ENCODE data around the gene SPATA12. TPM values are rescaled to one million over a fixed set of nuclear protein-coding genes. Genes with fewer than 3 reads are reported as not detected.
"Not testable (repeated sequence)": the region's sequence is repeated elsewhere in the genome, so short reads cannot be mapped to it uniquely, and the experiment has no call there.

SPATA12 gene
- total RNA-seq, 1 donor from 2014 or later, result 0.14 TPM

GRCh38 chr3:57079474-57079831 lies 19.0 kb downstream of the SPATA12 start:
- Mint-ChIP-seq H3K4me1 (ENCODE audit: low read depth) (peaks cover 13% of the 10 kb centered on the region), H3K4me3 (ENCODE audit: low read depth) (peak overlapping the region; percentile 68), H3K27ac (no peak overlapping the region), H3K27me3 (peaks cover 36% of the 10 kb centered on the region), H3K36me3 (ENCODE audit: insufficient read depth) (peaks cover 2% of the 10 kb centered on the region), H3K9me3 (ENCODE audit: low read depth) (no peaks in the 10 kb centered on the region)
- TF ChIP-seq CTCF (IDR thresholded peaks at IDR 0.05; ENCODE audit: unreplicated experiment), result no peak
- no peak for DNase-seq (ENCODE audit: low spot score, unreplicated experiment)

GRCh38 chr3:57080171-57080570 lies 19.7 kb downstream of the SPATA12 start:
- Mint-ChIP-seq H3K36me3 (ENCODE audit: insufficient read depth) (no peaks in the 10 kb centered on the region), H3K27ac (peak overlapping the region; percentile 63), H3K27me3 (peaks cover 41% of the 10 kb centered on the region), H3K9me3 (ENCODE audit: low read depth) (no peaks in the 10 kb centered on the region), H3K4me1 (ENCODE audit: low read depth) (peaks cover 13% of the 10 kb centered on the region), H3K4me3 (ENCODE audit: low read depth) (peak overlapping the region; percentile 68)
- DNase-seq (ENCODE audit: low spot score, unreplicated experiment), result no peak
- no peak for TF ChIP-seq CTCF (IDR thresholded peaks at IDR 0.05; ENCODE audit: unreplicated experiment)

- peaks cover 41% of the 10 kb centered on the region for H3K27me3 Mint-ChIP-seq
- no peak overlapping the region for H3K4me3 Mint-ChIP-seq (ENCODE audit: low read depth)
- peaks cover 11% of the 10 kb centered on the region for H3K4me1 Mint-ChIP-seq (ENCODE audit: low read depth)
- H3K36me3 Mint-ChIP-seq (ENCODE audit: insufficient read depth), result no peaks in the 10 kb centered on the region
- no peak for TF ChIP-seq CTCF (IDR thresholded peaks at IDR 0.05; ENCODE audit: unreplicated experiment)
- H3K9me3 Mint-ChIP-seq (ENCODE audit: low read depth), result no peaks in the 10 kb centered on the region
- no peak overlapping the region for H3K27ac Mint-ChIP-seq
- no peak for DNase-seq (ENCODE audit: low spot score, unreplicated experiment)
Measured at GRCh38 chr3:57081173-57081572, 20.7 kb downstream of the SPATA12 start.

- no peak for TF ChIP-seq CTCF (IDR thresholded peaks at IDR 0.05; ENCODE audit: unreplicated experiment)
- H3K4me3 Mint-ChIP-seq (ENCODE audit: low read depth), result no peak overlapping the region
- H3K9me3 Mint-ChIP-seq (ENCODE audit: low read depth), result no peaks in the 10 kb centered on the region
- no peak for DNase-seq (ENCODE audit: low spot score, unreplicated experiment)
- H3K27me3 Mint-ChIP-seq, result peaks cover 31% of the 10 kb centered on the region
- no peak overlapping the region for H3K27ac Mint-ChIP-seq
- no peaks in the 10 kb centered on the region for H3K36me3 Mint-ChIP-seq (ENCODE audit: insufficient read depth)
- peaks cover 5% of the 10 kb centered on the region for H3K4me1 Mint-ChIP-seq (ENCODE audit: low read depth)
Measured at GRCh38 chr3:57082481-57082880, 22.0 kb downstream of the SPATA12 start.

- not testable (repeated sequence) for H3K4me1 Mint-ChIP-seq (ENCODE audit: low read depth); DNase-seq (ENCODE audit: low spot score, unreplicated experiment); H3K9me3 Mint-ChIP-seq (ENCODE audit: low read depth); H3K36me3 Mint-ChIP-seq (ENCODE audit: insufficient read depth); H3K4me3 Mint-ChIP-seq (ENCODE audit: low read depth)
- Mint-ChIP-seq H3K27ac (peak overlapping the region; percentile 41), H3K27me3 (peaks cover 28% of the 10 kb centered on the region)
Measured at GRCh38 chr3:57083266-57083995, 23.0 kb downstream of the SPATA12 start.

GRCh38 chr3:57085211-57085610 lies 24.7 kb downstream of the SPATA12 start:
- H3K4me3 Mint-ChIP-seq (ENCODE audit: low read depth), result no peak overlapping the region
- TF ChIP-seq CTCF (IDR thresholded peaks at IDR 0.05; ENCODE audit: unreplicated experiment), result no peak
- H3K36me3 Mint-ChIP-seq (ENCODE audit: insufficient read depth), result no peaks in the 10 kb centered on the region
- H3K4me1 Mint-ChIP-seq (ENCODE audit: low read depth), result no peaks in the 10 kb centered on the region
- H3K27ac Mint-ChIP-seq, result no peak overlapping the region
- H3K9me3 Mint-ChIP-seq (ENCODE audit: low read depth), result no peaks in the 10 kb centered on the region
- H3K27me3 Mint-ChIP-seq, result peaks cover 23% of the 10 kb centered on the region
- no peak for DNase-seq (ENCODE audit: low spot score, unreplicated experiment)

All from progenitor cell of endocrine pancreas (in vitro differentiated cells).